Heart left ventricle (tissue), 16 donors: ENCODE data around the gene MXD1. TPM values are rescaled to one million over a fixed set of nuclear protein-coding genes. Genes with fewer than 3 reads are reported as not detected.

Experiments used
- ATAC-seq, 4 donors: fragments of 200-7000 bp; cut with Tn5 transposase; one replicate each; pipeline ENCODE4 v1.9.1; 2020 to 2022; ENCODE audit warnings: moderate library complexity in 4 of 4, mild to moderate bottlenecking in 3 of 4, moderate number of reproducible peaks in 1 of 4
- DNase-seq, 5 donors: peaks; one replicate each; pipeline ENCODE4 v3.0.0-alpha.2; 2020
- H3K27ac ChIP-seq, 12 donors: fragments of 200-600 bp; sonication (generic) in 4 of 12; one replicate each; pipeline versions ENCODE4 v1.5.0 to v1.8.0; 2016 to 2022; ENCODE audit warnings: mild to moderate bottlenecking in 2 of 12
- H3K27me3 ChIP-seq, 9 donors: fragments of 200-600 bp; sonication (generic) in 2 of 9; one replicate each; pipeline versions ENCODE4 v1.5.1 to v1.8.0; 2016 to 2022; ENCODE audit warnings: mild to moderate bottlenecking in 3 of 9
- H3K36me3 ChIP-seq, 9 donors: fragments of 200-600 bp; sonication (generic) in 2 of 9; one replicate each; pipeline versions ENCODE4 v1.5.0 to v1.8.0; 2018 to 2022; ENCODE audit warnings: mild to moderate bottlenecking in 2 of 9
- H3K4me1 ChIP-seq, 12 donors: fragments of 200-600 bp; sonication (generic) in 4 of 12; one replicate each; pipeline versions ENCODE4 v1.5.0 to v1.8.0; 2016 to 2022; ENCODE audit warnings: mild to moderate bottlenecking in 3 of 12
- H3K4me3 ChIP-seq, 12 donors: fragments of 200-600 bp; sonication (generic) in 4 of 12; one replicate each; pipeline versions ENCODE4 v1.5.0 to v1.8.0; 2017 to 2022; ENCODE audit warnings: mild to moderate bottlenecking in 9 of 12, moderate library complexity in 4 of 12
- H3K9me3 ChIP-seq, 12 donors: fragments of 200-600 bp; sonication (generic) in 4 of 12; one replicate each; pipeline versions ENCODE4 v1.5.0 to v1.8.0; 2016 to 2022; ENCODE audit warnings: mild to moderate bottlenecking in 1 of 12
- CTCF ChIP-seq, 12 donors: fragments of 200-600 bp; sonication (generic) in 4 of 12; IDR thresholded peaks; one replicate each; pipeline versions ENCODE4 v1.5.0 to v1.8.0; 2018 to 2022; ENCODE audit warnings: antibody characterized with exemption in 12 of 12, mild to moderate bottlenecking in 5 of 12
- POLR2A ChIP-seq, 2 donors: fragments of 450-650 bp; IDR thresholded peaks; one replicate each; pipeline ENCODE4 v1.6.1; 2017; ENCODE audit warnings: antibody characterized with exemption in 2 of 2, mild to moderate bottlenecking in 2 of 2, moderate library complexity in 2 of 2
- WGBS, 4 donors: extraction: QIAGEN DNeasy Blood & Tissue Kit in 2 of 4; methylation state at CpG; one replicate each; pipeline versions ENCODE4 v1.1.5 to v1.1.7; 2013 to 2018; 5-methylcytosine and 5-hydroxymethylcytosine counted together
- intact Hi-C, 10 donors: fragments of 100-400 bp; cut with DNase I; formaldehyde crosslinking; loops; one replicate each; pipeline versions ENCODE4 v1.11.1 to v1.14.2; 2022
- polyA plus RNA-seq, 2 donors: library from polyadenylated mRNA; stranded (reverse); fragments of 200-250 nt; gene quantifications; one replicate each; pipeline ENCODE4 v1.2.3, GENCODE V29; 2013
- total RNA-seq, 9 donors: library from RNA; depleted of rRNA in 2 of 9; stranded (reverse); fragments of >200 nt in 2 of 9; fragmentation: NEBNext Ultra II Directional in 3 of 9; extraction: Animal tissue kit (Norgen Biotek cat#: 25700) in 3 of 9; gene quantifications; one replicate each; pipeline versions ENCODE4 v1.1.0 to v1.2.4, GENCODE V29; 2016 to 2023
- donor health status: ischemic (EF 13 %, LVEDD 7.1; RV severe dilation, severe dysfunction).
- donor health status: healthy with polysubstance abuse.
- donor health status: DM: no; HTN: yes; CAD: no.
- donor health status: DM: no; HTN: no; CAD: no.
- donor health status: ischemic (EF 25% LVEDD 6.9; RV normal size, moderate dysfunction).
- donor health status: ischemic (EF 25% LVEDD 5.7; RV mildly dilated, moderate dysfunction).
- donor health status: healthy.
- donor health status: DM: yes; HTN: yes; CAD: no.
- donor health status: ischemic (EF 35%, LVEDD 5.7; RV mildly dilated, moderate dysfunction).
- donor health status: nonischemic (EF 11% LVEDD 7.7; RV severe dilation, severe dysfunction).
- donor health status: DM: yes; HTN: yes; CAD: no.
- donor health status: PGD.
- donor health status: ischemic (EF 29% LVEDD 5.4; RV normal size, mild dysfunction).
- donor health status: nonischemic (EF 23%, LVEDD 6.1; RV moderate dilation, normal function).

MXD1 gene
- total and polyA plus RNA-seq, 11 donors = 1.6 to 17.0 (median 4.8) TPM

GRCh38 chr2:69943000-69943842, 28.3 kb downstream of the MXD1 start:
- TF ChIP-seq CTCF (IDR thresholded peaks at IDR 0.05) = no peak
- TF ChIP-seq POLR2A (IDR thresholded peaks at IDR 0.05) = no peak
- Histone ChIP-seq H3K9me3 (no peaks in the 10 kb centered on the region), H3K4me1 (peaks cover 0 to 51% (median 0%) of the 10 kb centered on the region in 12 donors), H3K27ac (peak overlapping the region in 2 of 12 donors; percentile 7 to 73), H3K4me3 (no peak overlapping the region), H3K36me3 (peaks cover 0 to 58% (median 46%) of the 10 kb centered on the region in 9 donors), H3K27me3 (no peaks in the 10 kb centered on the region)
- WGBS, 4 donors = 85 to 92% (median 86%) methylated on average over 11 of the region's 11 CpGs
- intact Hi-C loops = no loop called here
- DNase-seq = no peak
- ATAC-seq = no peak

- ATAC-seq (peak in 1 of 4 donors; percentile 62), DNase-seq (no peak)
- H3K27ac ChIP-seq = peak overlapping the region in 3 of 12 donors; percentile 7 to 73 (median 13)
- H3K9me3 ChIP-seq = no peaks in the 10 kb centered on the region
- 64 to 70% (median 66%) methylated on average over 9 of the region's 9 CpGs for WGBS, 4 donors
- no peaks in the 10 kb centered on the region for H3K27me3 ChIP-seq
- H3K36me3 ChIP-seq = peaks cover 0 to 50% (median 38%) of the 10 kb centered on the region in 9 donors
- H3K4me1 ChIP-seq = peaks cover 0 to 53% (median 0%) of the 10 kb centered on the region in 12 donors
- intact Hi-C loops = no loop called here
- TF ChIP-seq CTCF (IDR thresholded peaks at IDR 0.05) (no peak), POLR2A (IDR thresholded peaks at IDR 0.05) (no peak)
- H3K4me3 ChIP-seq = no peak overlapping the region
These were observed 29.1 kb downstream of the MXD1 start for GRCh38 chr2:69943843-69944525.

GRCh38 chr2:69944756-69945155, 29.8 kb downstream of the MXD1 start:
- 91 to 96% (median 95%) methylated on average over 7 of the region's 7 CpGs for WGBS, 4 donors
- Histone ChIP-seq H3K9me3 (no peaks in the 10 kb centered on the region), H3K27me3 (no peaks in the 10 kb centered on the region), H3K27ac (peak overlapping the region in 2 of 12 donors; percentile 13 to 73), H3K4me1 (peaks cover 0 to 53% (median 0%) of the 10 kb centered on the region in 12 donors), H3K36me3 (peaks cover 0 to 42% (median 31%) of the 10 kb centered on the region in 9 donors), H3K4me3 (no peak overlapping the region)
- ATAC-seq (no peak), DNase-seq (no peak)
- intact Hi-C loops = no loop called here
- no peak for TF ChIP-seq CTCF (IDR thresholded peaks at IDR 0.05)
- no peak for TF ChIP-seq POLR2A (IDR thresholded peaks at IDR 0.05)

- Histone ChIP-seq H3K4me1 (peaks cover 0 to 53% (median 0%) of the 10 kb centered on the region in 12 donors), H3K36me3 (peaks cover 0 to 36% (median 25%) of the 10 kb centered on the region in 9 donors), H3K9me3 (no peaks in the 10 kb centered on the region), H3K27me3 (no peaks in the 10 kb centered on the region), H3K27ac (peak overlapping the region in 1 of 12 donors; percentile 73), H3K4me3 (no peak overlapping the region)
- DNase-seq (peak in 1 of 5 donors; percentile 36), ATAC-seq (peak in 2 of 4 donors; percentile 16 to 67)
- TF ChIP-seq POLR2A (IDR thresholded peaks at IDR 0.05) (no peak), CTCF (IDR thresholded peaks at IDR 0.05) (no peak)
- intact Hi-C loops = no loop called here
- 85 to 96% (median 92%) methylated on average over 7 to 8 of the region's 8 CpGs for WGBS, 4 donors
These were observed 30.5 kb downstream of the MXD1 start for GRCh38 chr2:69945441-69945840.
